ENCODE results near the gene AUTS2.

DNA sequence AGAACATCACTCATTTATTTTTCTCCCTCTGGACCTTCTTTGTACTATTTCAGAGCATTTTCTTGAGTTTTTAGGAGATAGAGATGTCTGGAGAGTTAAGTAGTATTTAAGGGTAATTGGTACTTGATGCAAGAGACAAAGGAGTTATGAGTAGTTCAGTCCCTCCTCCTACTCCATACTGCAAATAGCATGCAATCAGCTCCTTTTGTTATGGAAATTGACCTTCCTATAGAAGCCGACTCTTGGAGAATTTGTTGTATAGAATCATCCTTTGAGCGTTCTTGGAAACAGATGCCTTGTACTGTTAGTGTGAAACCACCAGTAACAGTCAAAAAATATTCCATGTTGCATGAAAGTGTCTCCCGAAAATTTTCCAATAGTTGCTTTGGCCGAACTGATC is 1105.5 kb downstream of the AUTS2 start:
- TF ChIP-seq JUND (IDR thresholded peaks at IDR 0.05; ENCODE audit: borderline replicate concordance, low read depth, low read length) (no peak), JUND (tag; IDR thresholded peaks at IDR 0.05; ENCODE audit: borderline replicate concordance, low read depth, low read length) (no peak), PHF8 (IDR thresholded peaks at IDR 0.05; ENCODE audit: borderline replicate concordance, low read length) (no peak), ZNF347 (CRISPR knock-in tag; IDR thresholded peaks at IDR 0.05; ENCODE audit: low read depth) (no peak), RFX5 (IDR thresholded peaks at IDR 0.05; ENCODE audit: low read depth, low read length) (no peak), MAFK (IDR thresholded peaks at IDR 0.05; ENCODE audit: low read length) (no peak), ZNF24 (IDR thresholded peaks at IDR 0.05) (no peak)
- TF ChIP-seq, protein P1, sequence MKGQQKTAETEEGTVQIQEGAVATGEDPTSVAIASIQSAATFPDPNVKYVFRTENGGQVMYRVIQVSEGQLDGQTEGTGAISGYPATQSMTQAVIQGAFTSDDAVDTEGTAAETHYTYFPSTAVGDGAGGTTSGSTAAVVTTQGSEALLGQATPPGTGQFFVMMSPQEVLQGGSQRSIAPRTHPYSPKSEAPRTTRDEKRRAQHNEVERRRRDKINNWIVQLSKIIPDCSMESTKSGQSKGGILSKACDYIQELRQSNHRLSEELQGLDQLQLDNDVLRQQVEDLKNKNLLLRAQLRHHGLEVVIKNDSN (CRISPR knock-in tag; IDR thresholded peaks at IDR 0.05) = no peak
- TF ChIP-seq, protein P2, sequence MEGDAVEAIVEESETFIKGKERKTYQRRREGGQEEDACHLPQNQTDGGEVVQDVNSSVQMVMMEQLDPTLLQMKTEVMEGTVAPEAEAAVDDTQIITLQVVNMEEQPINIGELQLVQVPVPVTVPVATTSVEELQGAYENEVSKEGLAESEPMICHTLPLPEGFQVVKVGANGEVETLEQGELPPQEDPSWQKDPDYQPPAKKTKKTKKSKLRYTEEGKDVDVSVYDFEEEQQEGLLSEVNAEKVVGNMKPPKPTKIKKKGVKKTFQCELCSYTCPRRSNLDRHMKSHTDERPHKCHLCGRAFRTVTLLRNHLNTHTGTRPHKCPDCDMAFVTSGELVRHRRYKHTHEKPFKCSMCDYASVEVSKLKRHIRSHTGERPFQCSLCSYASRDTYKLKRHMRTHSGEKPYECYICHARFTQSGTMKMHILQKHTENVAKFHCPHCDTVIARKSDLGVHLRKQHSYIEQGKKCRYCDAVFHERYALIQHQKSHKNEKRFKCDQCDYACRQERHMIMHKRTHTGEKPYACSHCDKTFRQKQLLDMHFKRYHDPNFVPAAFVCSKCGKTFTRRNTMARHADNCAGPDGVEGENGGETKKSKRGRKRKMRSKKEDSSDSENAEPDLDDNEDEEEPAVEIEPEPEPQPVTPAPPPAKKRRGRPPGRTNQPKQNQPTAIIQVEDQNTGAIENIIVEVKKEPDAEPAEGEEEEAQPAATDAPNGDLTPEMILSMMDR (IDR thresholded peaks at IDR 0.05 in 2 of 3, conservative IDR thresholded peaks at IDR 0.05 in 1 of 3; ENCODE audit: insufficient read depth in 2 of 3, low read depth in 1 of 3, low read length in 3 of 3) = no peak
